PC-3 (cell line): ENCODE results near the gene DNAH17. TPM values are rescaled to one million over a fixed set of nuclear protein-coding genes. Genes with fewer than 3 reads are reported as not detected.

ENCODE experiments used
- ATAC-seq: fragments of 200-7000 bp; cut with Tn5 transposase; 2 replicates; pipeline ENCODE4 v1.9.1; 2020; ENCODE audit warnings: mild to moderate bottlenecking, moderate library complexity
- BruUV-seq: library from RNA; stranded (reverse); fragments of 400-500 nt; replicated peaks from 2 replicates; lab custom pipeline; 2021; lab: Mats Ljungman, UMichigan
- CTCF ChIA-PET: fragments of 300-600 bp; sonication (Branson Sonifier 250); formaldehyde crosslinking; loops from one replicate; lab custom pipeline; 2022; ENCODE audit warnings: antibody characterized with exemption; lab: Charles Lee
- POLR2A ChIA-PET: fragments of 300-600 bp; sonication (Branson Sonifier 250); formaldehyde crosslinking; loops from one replicate; lab custom pipeline; 2022; ENCODE audit warnings: antibody characterized with exemption; ENCODE audit not compliant: unreplicated experiment; lab: Charles Lee
- DNase-seq: peaks from one replicate; pipeline ENCODE4 v3.0.0-alpha.2; 2015
- H2AFZ ChIP-seq: fragments of 300-600 bp; sonication (generic); 2 replicates; pipeline ENCODE4 v1.6.0; 2016; ENCODE audit warnings: antibody characterized with exemption, low read length
- H3F3A ChIP-seq: fragments of 300-600 bp; sonication (generic); one replicate; pipeline ENCODE4 v1.6.0; 2017; ENCODE audit warnings: antibody characterized with exemption, low read length, control low read depth, mild to moderate bottlenecking; ENCODE audit not compliant: unreplicated experiment
- H3K27ac ChIP-seq: fragments of 300-600 bp; sonication (generic); 2 replicates; pipeline ENCODE4 v1.5.1; 2016; ENCODE audit warnings: mild to moderate bottlenecking, low read length
- H3K27me3 ChIP-seq: fragments of 300-600 bp; sonication (generic); 2 replicates; pipeline ENCODE4 v1.6.1; 2016; ENCODE audit warnings: low read length, mixed read lengths
- H3K36me3 ChIP-seq: fragments of 300-600 bp; sonication (generic); 2 replicates; pipeline ENCODE4 v1.6.1; 2016; ENCODE audit warnings: low read depth, mixed run types, low read length, mixed read lengths
- H3K4me1 ChIP-seq: fragments of 300-600 bp; sonication (generic); 2 replicates; pipeline ENCODE4 v1.5.1; 2016; ENCODE audit warnings: low read length; ENCODE audit not compliant: insufficient read depth
- H3K4me2 ChIP-seq: fragments of 300-600 bp; sonication (generic); 2 replicates; pipeline ENCODE4 v1.6.0; 2016; ENCODE audit warnings: low read length
- H3K4me3 ChIP-seq: fragments of 300-600 bp; sonication (generic); 2 replicates; pipeline ENCODE4 v1.5.1; 2016; ENCODE audit warnings: mild to moderate bottlenecking, low read length, mixed read lengths
- H3K79me2 ChIP-seq: fragments of 300-600 bp; sonication (generic); 2 replicates; pipeline ENCODE4 v1.6.1; 2017; ENCODE audit warnings: low read length, mixed read lengths
- H3K9ac ChIP-seq: fragments of 300-600 bp; sonication (generic); 2 replicates; pipeline ENCODE4 v1.6.0; 2016; ENCODE audit warnings: mild to moderate bottlenecking, low read length
- H3K9me2 ChIP-seq: fragments of 300-600 bp; sonication (generic); replicated peaks from 2 replicates; pipeline ENCODE4 v1.6.1; 2016; ENCODE audit warnings: mixed run types, low read length, mixed read lengths
- H3K9me3 ChIP-seq: fragments of 300-600 bp; sonication (generic); 2 replicates; pipeline ENCODE4 v1.6.1; 2016; ENCODE audit warnings: low read length, mixed read lengths
- H4K20me1 ChIP-seq: fragments of 300-600 bp; sonication (generic); 2 replicates; pipeline ENCODE4 v1.6.1; 2016; ENCODE audit warnings: low read length, mixed read lengths
- CTCF ChIP-seq: fragments of 300-600 bp; sonication (generic); conservative IDR thresholded peaks from 2 replicates; pipeline ENCODE4 v1.5.1; 2017; ENCODE audit warnings: antibody characterized with exemption, low read depth, mild to moderate bottlenecking, low read length
- EZH2 ChIP-seq: fragments of 300-600 bp; sonication (generic); IDR thresholded peaks from one replicate; pipeline ENCODE4 v1.6.1; 2017; ENCODE audit warnings: antibody characterized with exemption, mild to moderate bottlenecking, low read length; ENCODE audit not compliant: unreplicated experiment
- EZH2phosphoT487 ChIP-seq: fragments of 300-600 bp; sonication (generic); IDR thresholded peaks from 2 replicates; pipeline ENCODE4 v1.6.1; 2018; ENCODE audit warnings: mild to moderate bottlenecking, antibody characterized with exemption, low read length, borderline replicate concordance
- intact Hi-C: fragments of 100-400 bp; cut with micrococcal nuclease; formaldehyde crosslinking; loops from 2 replicates; pipeline ENCODE4 v1.9.0; 2023
- total RNA-seq: library from RNA; depleted of rRNA; stranded (reverse); fragments of >200 nt; gene quantifications from 2 replicates; pipeline ENCODE4 v1.2.3, GENCODE V29; 2014

The DNAH17 gene
- total RNA-seq, 1 experiment from 2014 or later, result 0.04 TPM

- H3K9ac ChIP-seq, result no peak overlapping the region
- H3K4me2 ChIP-seq, result no peak overlapping the region
- no peaks in the 10 kb centered on the region for H3K9me2 ChIP-seq
- no peak overlapping the region for H2AFZ ChIP-seq
- ATAC-seq (no peak), DNase-seq (no peak)
- BruUV-seq, result no TSS peak
- H3K79me2 ChIP-seq, result no peaks in the 10 kb centered on the region
- H3K4me3 ChIP-seq, result no peak overlapping the region
- intact Hi-C loops, result no loop called here
- CTCF ChIA-PET, result no interaction called here
- H3K27me3 ChIP-seq, result no peaks in the 10 kb centered on the region
- POLR2A ChIA-PET, result no interaction called here
- H3K27ac ChIP-seq, result no peak overlapping the region
- no peaks in the 10 kb centered on the region for H3K9me3 ChIP-seq
- H3K36me3 ChIP-seq, result no peaks in the 10 kb centered on the region
- TF ChIP-seq CTCF, result no peak
- H3K4me1 ChIP-seq, result peaks cover 22% of the 10 kb centered on the region
- H4K20me1 ChIP-seq, result no peaks in the 10 kb centered on the region
- no peaks in the 10 kb centered on the region for H3F3A ChIP-seq
Measured at GRCh38 chr17:78529871-78530670, 47.1 kb downstream of the DNAH17 start.

GRCh38 chr17:78529251-78529650 is 47.9 kb downstream of the DNAH17 start:
- no peaks in the 10 kb centered on the region for H3F3A ChIP-seq
- no peaks in the 10 kb centered on the region for H3K9me3 ChIP-seq
- ChIA-PET POLR2A (no interaction called here), CTCF (no interaction called here)
- no peak for TF ChIP-seq CTCF
- TF ChIP-seq EZH2phosphoT487, result no peak
- no peak for TF ChIP-seq EZH2
- H3K9ac ChIP-seq, result no peak overlapping the region
- no peaks in the 10 kb centered on the region for H3K36me3 ChIP-seq
- no peaks in the 10 kb centered on the region for H3K9me2 ChIP-seq
- no peak for DNase-seq
- no peaks in the 10 kb centered on the region for H3K27me3 ChIP-seq
- H3K27ac ChIP-seq, result no peak overlapping the region
- intact Hi-C loops, result no loop called here
- no peaks in the 10 kb centered on the region for H3K79me2 ChIP-seq
- peaks cover 14% of the 10 kb centered on the region for H3K4me1 ChIP-seq
- H3K4me3 ChIP-seq, result no peak overlapping the region
- H2AFZ ChIP-seq, result no peak overlapping the region
- H4K20me1 ChIP-seq, result no peaks in the 10 kb centered on the region
- no peak for ATAC-seq
- no peak overlapping the region for H3K4me2 ChIP-seq
- no TSS peak for BruUV-seq

GRCh38 chr17:78528541-78528940 is 48.7 kb downstream of the DNAH17 start:
- DNase-seq (no peak), ATAC-seq (no peak)
- Histone ChIP-seq H3K36me3 (no peaks in the 10 kb centered on the region), H2AFZ (no peak overlapping the region), H3K79me2 (no peaks in the 10 kb centered on the region), H3K4me2 (no peak overlapping the region), H3K9me3 (no peaks in the 10 kb centered on the region), H3F3A (no peaks in the 10 kb centered on the region), H3K4me3 (no peak overlapping the region), H3K9me2 (no peaks in the 10 kb centered on the region), H4K20me1 (no peaks in the 10 kb centered on the region), H3K27me3 (no peaks in the 10 kb centered on the region), H3K4me1 (peaks cover 14% of the 10 kb centered on the region), H3K9ac (no peak overlapping the region), H3K27ac (no peak overlapping the region)
- CTCF ChIA-PET, result interaction anchor here (0.6 kb wide), 1 partner anchor 1012 kb away, joined by 3 read pairs; no protein-coding TSS in a partner anchor
- BruUV-seq, result no TSS peak
- no peak for TF ChIP-seq CTCF
- POLR2A ChIA-PET, result no interaction called here
- intact Hi-C loops, result no loop called here
